LNCaP clone FGC (cell line): ENCODE data around the gene GPD2.
"Not testable (repeated sequence)": the region's sequence is repeated elsewhere in the genome, so short reads cannot be mapped to it uniquely, and the experiment has no call there.

ENCODE experiments used
- DNase-seq: peaks from one replicate; pipeline ENCODE4 v3.0.0-alpha.2; 2011; ENCODE audit warnings: low read depth
- H3K4me3 ChIP-seq: 2 replicates; pipeline ENCODE4 v1.5.1; 2011; ENCODE audit warnings: mild to moderate bottlenecking, low read depth, low read length, control low read depth
- CTCF ChIP-seq: IDR thresholded peaks from 2 replicates; pipeline ENCODE4 v1.5.1; 2012; ENCODE audit warnings: mild to moderate bottlenecking; ENCODE audit not compliant: control insufficient read depth, insufficient read depth; ENCODE audit errors: extremely low read depth

GPD2 gene

GRCh38 chr2:156598563-156598962, 162.4 kb downstream of the GPD2 start:
- no peak for DNase-seq
- TF ChIP-seq CTCF, result no peak
- H3K4me3 ChIP-seq, result no peak overlapping the region

GRCh38 chr2:156600196-156600595, 164.0 kb downstream of the GPD2 start:
- TF ChIP-seq CTCF, result no peak
- DNase-seq, result no peak

GRCh38 chr2:156601855-156602551, 165.8 kb downstream of the GPD2 start:
- no peak overlapping the region for H3K4me3 ChIP-seq
- TF ChIP-seq CTCF, result no peak
- DNase-seq, result no peak

More at GRCh38 chr2:156600196-156600595, 164.0 kb downstream of the GPD2 start:
- H3K4me3 ChIP-seq, result no peak overlapping the region

GRCh38 chr2:156602552-156602933, 166.4 kb downstream of the GPD2 start:
- H3K4me3 ChIP-seq, result no peak overlapping the region
- TF ChIP-seq CTCF, result no peak
- no peak for DNase-seq

GRCh38 chr2:156615836-156616322, 179.7 kb downstream of the GPD2 start:
- H3K4me3 ChIP-seq, result no peak overlapping the region
- no peak for DNase-seq
- TF ChIP-seq CTCF, result no peak

GRCh38 chr2:156618071-156618470, 181.9 kb downstream of the GPD2 start:
- not testable (repeated sequence) for DNase-seq, H3K4me3 ChIP-seq

- no peak overlapping the region for H3K4me3 ChIP-seq
- no peak for TF ChIP-seq CTCF
- DNase-seq, result no peak
Observed at GRCh38 chr2:156619021-156619539, 182.9 kb downstream of the GPD2 start.
